ENCODE measurements around the gene DST.

- TF ChIP-seq EZH2 (optimal IDR thresholded peaks at IDR 0.05; ENCODE audit: low read depth, low read length) (no peak), EZH2phosphoT487 (IDR thresholded peaks at IDR 0.05; ENCODE audit: low read length) (no peak)
Measured at GRCh38 chr6:56483929-56484328, 158.8 kb downstream of the DST start.
